ENCODE results near the gene TARBP1.

Gene TARBP1

DNA sequence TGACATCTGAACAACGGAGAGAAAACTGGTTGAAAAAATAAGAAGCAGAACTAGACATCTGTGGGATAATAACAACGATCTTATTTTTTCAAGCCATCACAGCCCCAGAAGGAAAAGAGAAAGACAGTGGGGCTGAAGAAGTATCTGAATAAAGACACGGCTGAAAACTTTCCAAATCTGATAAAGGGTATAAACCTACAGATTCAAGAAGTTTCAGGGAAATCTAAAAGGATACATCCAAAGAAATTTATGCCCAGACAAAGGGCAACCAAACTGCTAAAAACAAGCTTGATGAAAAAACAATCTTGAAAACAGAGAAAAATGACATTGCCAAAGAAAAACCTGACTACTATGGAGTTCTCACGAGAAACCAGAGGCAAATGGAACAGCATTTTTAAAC lies 40.4 kb downstream of the TARBP1 start:
- Histone ChIP-seq H3K4me1 (ENCODE audit: control insufficient read depth in 5 of 5, insufficient read depth in 5 of 5, low read length in 5 of 5) (peaks cover 0 to 8% (median 0%) of the 10 kb centered on the region in 5 donors), H3K9ac (ENCODE audit: low read length in 5 of 5) (no peak overlapping the region), H3K4me3 (ENCODE audit: low read depth in 1 of 5, low read length in 5 of 5) (no peak overlapping the region), H3K27me3 (ENCODE audit: control insufficient read depth in 5 of 5, insufficient read depth in 4 of 5, low read length in 5 of 5) (no peaks in the 10 kb centered on the region), H3K36me3 (ENCODE audit: control insufficient read depth in 5 of 5, insufficient read depth in 5 of 5, low read length in 5 of 5) (peaks cover 4 to 29% (median 8%) of the 10 kb centered on the region in 5 donors), H3K27ac (ENCODE audit: low read depth, low read length) (no peak overlapping the region), H3K9me3 (ENCODE audit: control insufficient read depth in 5 of 5, low read length in 5 of 5) (peaks cover 0 to 10% (median 6%) of the 10 kb centered on the region in 5 donors)

DNA sequence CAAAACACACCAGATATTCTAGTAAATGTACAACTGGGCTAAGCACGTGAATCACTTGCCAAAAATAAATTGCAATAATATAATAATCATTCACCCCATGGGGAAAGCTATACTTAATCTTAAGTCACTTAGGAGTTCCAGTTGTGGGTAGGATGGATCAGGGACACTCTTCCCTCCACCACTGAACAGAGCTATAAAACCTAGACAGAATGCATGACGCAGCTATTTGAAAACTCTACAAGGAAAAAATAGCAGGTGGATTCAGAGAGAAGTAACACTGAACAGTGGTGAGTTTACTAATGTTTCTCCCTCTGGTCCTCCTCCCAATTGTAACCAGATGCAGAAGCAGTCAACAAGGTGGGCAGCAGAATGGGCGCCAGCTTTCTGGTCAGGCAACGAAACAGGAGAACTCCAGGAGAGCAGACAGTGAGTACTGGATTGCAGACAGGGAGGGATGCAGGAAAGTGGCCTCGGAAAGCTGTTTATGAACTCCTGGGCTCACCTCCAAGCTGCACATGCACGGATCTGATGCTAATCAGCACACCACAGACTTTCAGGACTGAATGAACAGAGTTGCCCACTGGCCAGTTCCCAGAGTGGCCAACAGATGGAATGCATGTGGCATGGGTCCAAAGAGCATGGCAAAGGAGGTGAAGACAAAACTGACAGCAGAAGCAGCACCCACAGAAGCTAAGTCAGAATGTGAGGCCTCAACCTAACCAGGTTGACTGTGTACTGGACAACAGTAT lies 41.4 kb downstream of the TARBP1 start:
- Histone ChIP-seq H3K4me3 (ENCODE audit: low read depth in 1 of 5, low read length in 5 of 5) (no peak overlapping the region), H3K9ac (ENCODE audit: low read length in 5 of 5) (no peak overlapping the region), H3K4me1 (ENCODE audit: control insufficient read depth in 5 of 5, insufficient read depth in 5 of 5, low read length in 5 of 5) (peaks cover 0 to 8% (median 0%) of the 10 kb centered on the region in 5 donors), H3K27ac (ENCODE audit: low read depth, low read length) (no peak overlapping the region), H3K27me3 (ENCODE audit: control insufficient read depth in 5 of 5, insufficient read depth in 4 of 5, low read length in 5 of 5) (no peaks in the 10 kb centered on the region), H3K9me3 (ENCODE audit: control insufficient read depth in 5 of 5, low read length in 5 of 5) (peaks cover 0 to 10% (median 6%) of the 10 kb centered on the region in 5 donors), H3K36me3 (ENCODE audit: control insufficient read depth in 5 of 5, insufficient read depth in 5 of 5, low read length in 5 of 5) (peaks cover 3 to 35% (median 14%) of the 10 kb centered on the region in 5 donors)

DNA sequence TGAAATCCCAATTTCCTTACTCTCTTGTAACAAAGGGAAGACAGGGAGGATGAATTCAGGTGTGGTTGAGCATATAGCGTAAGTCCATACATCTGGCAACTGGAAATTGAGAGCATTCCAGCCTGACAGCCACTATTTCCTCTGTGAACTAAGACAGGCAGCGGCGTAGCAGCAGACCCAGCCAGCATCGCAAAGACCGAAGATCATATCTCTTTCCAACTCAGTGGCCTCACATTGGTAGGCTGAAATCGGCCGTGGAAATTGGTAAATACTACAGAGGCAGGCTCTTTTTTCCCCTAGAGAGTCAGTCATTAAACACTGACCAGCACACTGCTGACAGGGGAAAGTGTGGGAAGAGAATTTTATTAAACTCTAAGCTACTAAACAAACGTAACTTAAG lies 43.4 kb downstream of the TARBP1 start:
- Histone ChIP-seq H3K4me3 (ENCODE audit: low read depth in 1 of 5, low read length in 5 of 5) (no peak overlapping the region), H3K4me1 (ENCODE audit: control insufficient read depth in 5 of 5, insufficient read depth in 5 of 5, low read length in 5 of 5) (peaks cover 0 to 8% (median 5%) of the 10 kb centered on the region in 5 donors), H3K9ac (ENCODE audit: low read length in 5 of 5) (no peak overlapping the region), H3K36me3 (ENCODE audit: control insufficient read depth in 5 of 5, insufficient read depth in 5 of 5, low read length in 5 of 5) (peaks cover 8 to 37% (median 14%) of the 10 kb centered on the region in 5 donors), H3K27ac (ENCODE audit: low read depth, low read length) (no peak overlapping the region), H3K27me3 (ENCODE audit: control insufficient read depth in 5 of 5, insufficient read depth in 4 of 5, low read length in 5 of 5) (no peaks in the 10 kb centered on the region), H3K9me3 (ENCODE audit: control insufficient read depth in 5 of 5, low read length in 5 of 5) (peaks cover 0 to 10% (median 6%) of the 10 kb centered on the region in 5 donors)

DNA sequence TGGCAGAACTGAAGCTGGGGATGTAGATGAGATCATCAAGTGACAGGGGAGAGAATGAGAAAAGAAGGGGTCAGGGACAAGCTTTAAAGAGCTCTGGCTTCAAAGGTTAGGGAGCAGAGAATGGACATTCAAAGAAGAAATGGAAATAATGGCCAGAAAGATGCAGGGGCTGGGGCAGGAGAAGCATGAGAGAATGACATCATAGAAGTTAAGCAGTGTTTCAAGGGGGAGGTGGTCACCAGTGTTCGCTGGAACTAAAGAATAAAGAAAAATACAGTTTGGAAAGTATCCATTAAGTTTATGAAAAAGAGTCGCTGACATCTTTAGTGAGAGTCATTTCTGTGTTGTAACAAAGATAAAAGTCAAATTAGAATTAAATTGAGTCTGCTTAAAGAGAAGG lies 44.3 kb downstream of the TARBP1 start:
- H3K4me3 ChIP-seq (ENCODE audit: low read depth in 1 of 5, low read length in 5 of 5): no peak overlapping the region
- peaks cover 0 to 17% (median 8%) of the 10 kb centered on the region in 5 donors for H3K4me1 ChIP-seq (ENCODE audit: control insufficient read depth in 5 of 5, insufficient read depth in 5 of 5, low read length in 5 of 5)
- H3K9ac ChIP-seq (ENCODE audit: low read length in 5 of 5): no peak overlapping the region
- H3K27me3 ChIP-seq (ENCODE audit: control insufficient read depth in 5 of 5, insufficient read depth in 4 of 5, low read length in 5 of 5): no peaks in the 10 kb centered on the region
- peaks cover 8 to 42% (median 17%) of the 10 kb centered on the region in 5 donors for H3K36me3 ChIP-seq (ENCODE audit: control insufficient read depth in 5 of 5, insufficient read depth in 5 of 5, low read length in 5 of 5)
- H3K27ac ChIP-seq (ENCODE audit: low read depth, low read length): no peak overlapping the region
- peaks cover 0 to 5% (median 0%) of the 10 kb centered on the region in 5 donors for H3K9me3 ChIP-seq (ENCODE audit: control insufficient read depth in 5 of 5, low read length in 5 of 5)

DNA sequence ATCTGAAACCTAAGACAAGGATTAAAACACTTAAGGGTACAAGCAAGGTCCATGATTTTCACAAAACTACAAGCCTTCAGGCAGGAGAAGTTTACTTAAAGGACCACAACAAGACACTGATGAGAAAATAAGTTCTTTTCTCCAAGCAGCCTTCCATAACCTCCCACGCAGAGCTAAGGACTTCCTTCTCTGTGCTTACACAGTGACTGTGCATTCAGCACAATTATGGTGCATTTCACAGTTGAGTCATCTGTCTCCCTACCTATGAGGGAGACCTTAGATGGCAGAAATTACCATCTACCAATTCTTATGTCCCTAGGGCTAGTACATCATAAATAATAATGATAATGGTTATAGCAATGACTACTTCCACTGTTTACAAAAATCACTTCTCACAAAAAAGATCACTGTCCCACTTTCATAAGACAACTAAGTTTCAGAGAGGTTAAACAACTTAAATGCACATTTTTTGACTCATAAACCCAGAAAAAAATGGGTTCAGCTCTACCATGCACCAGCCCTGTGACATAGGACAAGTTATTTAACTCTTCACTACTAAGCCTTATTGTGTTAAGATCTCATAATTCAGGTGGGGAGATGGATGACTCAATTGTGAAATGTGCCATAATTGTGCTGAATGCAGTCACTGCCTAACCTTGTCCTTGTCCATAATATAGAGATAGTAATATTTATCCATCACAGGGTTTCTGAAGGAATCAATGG lies 45.3 kb downstream of the TARBP1 start:
- H3K27me3 ChIP-seq (ENCODE audit: control insufficient read depth in 5 of 5, insufficient read depth in 4 of 5, low read length in 5 of 5): no peaks in the 10 kb centered on the region
- H3K27ac ChIP-seq (ENCODE audit: low read depth, low read length): no peak overlapping the region
- no peak overlapping the region for H3K4me3 ChIP-seq (ENCODE audit: low read depth in 1 of 5, low read length in 5 of 5)
- no peak overlapping the region for H3K9ac ChIP-seq (ENCODE audit: low read length in 5 of 5)
- peaks cover 0 to 17% (median 8%) of the 10 kb centered on the region in 5 donors for H3K4me1 ChIP-seq (ENCODE audit: control insufficient read depth in 5 of 5, insufficient read depth in 5 of 5, low read length in 5 of 5)
- H3K9me3 ChIP-seq (ENCODE audit: control insufficient read depth in 5 of 5, low read length in 5 of 5): no peaks in the 10 kb centered on the region
- H3K36me3 ChIP-seq (ENCODE audit: control insufficient read depth in 5 of 5, insufficient read depth in 5 of 5, low read length in 5 of 5): peaks cover 10 to 51% (median 20%) of the 10 kb centered on the region in 5 donors

DNA sequence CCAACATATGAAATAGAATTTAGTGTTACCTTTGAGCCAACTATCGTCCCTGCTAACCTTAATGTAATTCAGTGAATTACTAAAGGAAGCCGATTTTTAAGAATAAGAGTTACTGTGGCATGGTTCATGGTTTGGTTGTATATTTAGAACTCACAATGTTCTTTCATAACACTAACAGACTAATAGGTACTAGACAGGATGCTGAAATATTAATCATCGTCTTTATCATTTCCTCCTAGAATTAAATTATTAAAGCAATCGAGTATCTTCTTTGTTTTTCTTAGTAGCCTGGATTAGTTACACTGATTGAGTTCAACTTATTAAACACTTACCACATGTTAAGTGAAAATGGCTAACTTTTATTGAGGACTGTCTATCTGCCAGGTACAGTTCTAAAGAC lies 47.7 kb downstream of the TARBP1 start:
- no peaks in the 10 kb centered on the region for H3K9me3 ChIP-seq (ENCODE audit: control insufficient read depth in 5 of 5, low read length in 5 of 5)
- H3K27me3 ChIP-seq (ENCODE audit: control insufficient read depth in 5 of 5, insufficient read depth in 4 of 5, low read length in 5 of 5): no peaks in the 10 kb centered on the region
- H3K4me1 ChIP-seq (ENCODE audit: control insufficient read depth in 5 of 5, insufficient read depth in 5 of 5, low read length in 5 of 5): peaks cover 0 to 17% (median 5%) of the 10 kb centered on the region in 5 donors
- H3K9ac ChIP-seq (ENCODE audit: low read length in 5 of 5): no peak overlapping the region
- H3K27ac ChIP-seq (ENCODE audit: low read depth, low read length): no peak overlapping the region
- H3K4me3 ChIP-seq (ENCODE audit: low read depth in 1 of 5, low read length in 5 of 5): no peak overlapping the region
- H3K36me3 ChIP-seq (ENCODE audit: control insufficient read depth in 5 of 5, insufficient read depth in 5 of 5, low read length in 5 of 5): peaks cover 14 to 56% (median 21%) of the 10 kb centered on the region in 5 donors

DNA sequence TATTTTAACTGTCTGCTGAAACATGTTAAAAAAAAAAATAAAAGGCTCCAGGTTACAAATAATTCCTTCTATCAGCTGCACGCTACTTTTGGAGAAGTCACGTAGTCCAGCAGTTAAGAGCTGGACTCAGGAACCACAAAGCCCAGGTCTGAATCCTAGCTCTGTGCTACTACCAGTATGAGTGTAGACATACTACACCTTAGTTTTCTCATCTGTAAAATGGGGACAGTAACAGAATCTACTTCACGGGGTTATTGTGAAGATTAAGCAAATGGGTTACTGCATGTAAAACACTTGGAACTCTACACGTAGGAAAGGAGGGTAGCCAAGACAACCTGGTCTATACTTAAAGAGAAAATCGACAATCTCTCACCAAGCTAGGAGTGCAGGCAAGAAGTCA lies 48.3 kb downstream of the TARBP1 start:
- Histone ChIP-seq H3K9me3 (ENCODE audit: control insufficient read depth in 5 of 5, low read length in 5 of 5) (no peaks in the 10 kb centered on the region), H3K27me3 (ENCODE audit: control insufficient read depth in 5 of 5, insufficient read depth in 4 of 5, low read length in 5 of 5) (no peaks in the 10 kb centered on the region), H3K4me3 (ENCODE audit: low read depth in 1 of 5, low read length in 5 of 5) (no peak overlapping the region), H3K9ac (ENCODE audit: low read length in 5 of 5) (no peak overlapping the region), H3K36me3 (ENCODE audit: control insufficient read depth in 5 of 5, insufficient read depth in 5 of 5, low read length in 5 of 5) (peaks cover 14 to 59% (median 24%) of the 10 kb centered on the region in 5 donors), H3K4me1 (ENCODE audit: control insufficient read depth in 5 of 5, insufficient read depth in 5 of 5, low read length in 5 of 5) (peaks cover 0 to 17% (median 3%) of the 10 kb centered on the region in 5 donors), H3K27ac (ENCODE audit: low read depth, low read length) (no peak overlapping the region)

DNA sequence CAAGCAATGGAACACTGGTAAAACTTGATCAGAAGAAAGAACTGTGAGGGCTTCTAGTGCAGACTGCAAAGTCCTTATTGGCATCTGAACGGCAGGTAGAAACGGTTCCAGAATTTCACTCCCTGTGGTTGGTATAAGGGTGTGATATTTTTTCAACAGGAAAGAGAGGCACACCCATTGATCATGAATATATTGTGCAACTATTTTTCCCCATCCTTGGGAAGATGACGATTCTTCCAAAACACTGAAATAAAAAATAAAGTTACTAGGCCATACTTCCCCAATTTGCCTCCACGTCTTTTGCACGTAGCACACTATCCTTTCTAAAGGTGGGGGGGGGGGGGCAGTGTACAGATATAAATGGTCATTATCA lies 49.6 kb downstream of the TARBP1 start:
- Histone ChIP-seq H3K4me1 (ENCODE audit: control insufficient read depth in 5 of 5, insufficient read depth in 5 of 5, low read length in 5 of 5) (peaks cover 0 to 17% (median 0%) of the 10 kb centered on the region in 5 donors), H3K36me3 (ENCODE audit: control insufficient read depth in 5 of 5, insufficient read depth in 5 of 5, low read length in 5 of 5) (peaks cover 21 to 61% (median 26%) of the 10 kb centered on the region in 5 donors), H3K27me3 (ENCODE audit: control insufficient read depth in 5 of 5, insufficient read depth in 4 of 5, low read length in 5 of 5) (no peaks in the 10 kb centered on the region), H3K4me3 (ENCODE audit: low read depth in 1 of 5, low read length in 5 of 5) (no peak overlapping the region), H3K9ac (ENCODE audit: low read length in 5 of 5) (no peak overlapping the region), H3K9me3 (ENCODE audit: control insufficient read depth in 5 of 5, low read length in 5 of 5) (no peaks in the 10 kb centered on the region), H3K27ac (ENCODE audit: low read depth, low read length) (no peak overlapping the region)

DNA sequence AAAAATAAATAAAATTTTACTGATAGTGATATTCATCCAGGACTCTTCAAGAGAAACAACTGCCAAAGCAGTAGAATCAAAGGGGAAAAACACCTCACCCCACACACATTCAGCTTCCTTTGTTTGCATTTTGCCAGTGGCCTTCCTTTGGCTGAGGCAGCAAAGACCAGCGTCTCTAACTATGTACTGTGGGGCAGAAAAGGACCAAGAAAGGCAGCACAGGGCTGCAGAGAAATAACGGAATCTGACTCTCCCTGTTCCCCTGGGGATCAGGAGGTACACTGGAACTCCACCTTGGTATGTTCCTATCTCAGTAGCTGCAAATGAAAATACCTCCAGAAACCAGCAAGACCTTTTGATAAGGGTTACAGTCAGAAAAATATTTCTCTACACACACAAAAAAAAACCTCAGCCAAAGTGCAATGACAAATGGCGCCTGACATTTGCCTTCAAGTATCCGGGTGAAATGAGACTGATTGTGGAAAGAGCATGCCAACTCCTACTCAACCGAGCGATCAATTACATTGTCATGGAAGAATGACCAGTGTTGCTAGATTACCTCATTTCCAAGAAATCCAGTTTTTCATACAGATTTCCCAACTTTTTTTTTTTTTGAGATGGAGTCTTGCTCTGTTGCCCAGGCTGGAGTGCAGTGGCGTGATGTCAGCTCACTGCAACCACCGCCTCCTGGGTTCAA lies 50.9 kb downstream of the TARBP1 start:
- H3K36me3 ChIP-seq (ENCODE audit: control insufficient read depth in 5 of 5, insufficient read depth in 5 of 5, low read length in 5 of 5): peaks cover 19 to 53% (median 26%) of the 10 kb centered on the region in 5 donors
- H3K4me3 ChIP-seq (ENCODE audit: low read depth in 1 of 5, low read length in 5 of 5): no peak overlapping the region
- H3K9ac ChIP-seq (ENCODE audit: low read length in 5 of 5): no peak overlapping the region
- no peaks in the 10 kb centered on the region for H3K9me3 ChIP-seq (ENCODE audit: control insufficient read depth in 5 of 5, low read length in 5 of 5)
- H3K4me1 ChIP-seq (ENCODE audit: control insufficient read depth in 5 of 5, insufficient read depth in 5 of 5, low read length in 5 of 5): peaks cover 0 to 17% (median 0%) of the 10 kb centered on the region in 5 donors
- H3K27me3 ChIP-seq (ENCODE audit: control insufficient read depth in 5 of 5, insufficient read depth in 4 of 5, low read length in 5 of 5): no peaks in the 10 kb centered on the region
- H3K27ac ChIP-seq (ENCODE audit: low read depth, low read length): no peak overlapping the region
